Endothelial cell of umbilical vein (primary cell): Measurements from ENCODE around the gene ZNF124. TPM values are rescaled to one million over a fixed set of nuclear protein-coding genes. Genes with fewer than 3 reads are reported as not detected.

Experiments
- BruUV-seq: library from RNA; stranded (reverse); fragments of 400-500 nt; replicated peaks from 2 replicates; lab custom pipeline; 2021; lab: Mats Ljungman, UMichigan
- CTCF ChIA-PET: fragments of 300-600, 350-600 bp; sonication (Branson Sonifier 250); formaldehyde crosslinking; loops from one replicate; lab custom pipeline; 2021; ENCODE audit warnings: antibody characterized with exemption, inconsistent platforms; lab: Charles Lee
- POLR2A ChIA-PET: fragments of 300-600, 350-600 bp; sonication (Branson Sonifier 250); formaldehyde crosslinking; loops from one replicate; lab custom pipeline; 2021; ENCODE audit warnings: antibody characterized with exemption, inconsistent platforms; lab: Charles Lee
- DNase-seq: peaks from one replicate; pipeline ENCODE4 v3.0.0-alpha.2; 2011; ENCODE audit warnings: low read depth, low spot score
- FAIRE-seq: peaks from 2 replicates; lab custom pipeline; 2011; peaks lifted over from hg19 to GRCh38; lab: Jason Lieb, UNC
- H2AFZ ChIP-seq: 2 replicates; pipeline ENCODE4 v1.6.0; 2012; ENCODE audit warnings: low read depth, low read length, control low read depth, inconsistent platforms
- H3K27ac ChIP-seq: 2 replicates; pipeline ENCODE4 v1.5.1; 2011; ENCODE audit warnings: low read depth, mild to moderate bottlenecking, control low read depth, low read length, moderate library complexity; ENCODE audit not compliant: insufficient read depth
- H3K27me3 ChIP-seq, 2 experiments: 2 replicates each; pipeline versions ENCODE4 v1.6.0 to v1.6.1; 2011; ENCODE audit warnings: low read length in 2 of 2, mixed read lengths in 1 of 2; ENCODE audit not compliant: control insufficient read depth in 2 of 2, insufficient read depth in 2 of 2
- H3K36me3 ChIP-seq, 2 experiments: 2 replicates in 1 of 2; 3 replicates in 1 of 2; pipeline ENCODE4 v1.5.1; 2011; ENCODE audit warnings: low read length in 2 of 2, mild to moderate bottlenecking in 1 of 2, moderate library complexity in 1 of 2; ENCODE audit not compliant: control insufficient read depth in 2 of 2, insufficient read depth in 2 of 2; ENCODE audit errors: extremely low read depth in 1 of 2
- H3K4me1 ChIP-seq: 3 replicates; pipeline ENCODE4 v1.5.1; 2011; ENCODE audit warnings: mild to moderate bottlenecking, low read length; ENCODE audit not compliant: control insufficient read depth, insufficient read depth; ENCODE audit errors: extremely low read depth
- H3K4me2 ChIP-seq: 2 replicates; pipeline ENCODE4 v1.6.1; 2011; ENCODE audit warnings: low read length, control low read depth, mixed read lengths; ENCODE audit not compliant: insufficient read depth
- H3K4me3 ChIP-seq, 3 experiments: fragments of 200-600 bp in 1 of 3; sonication (generic), shearing (Covaris generic) in 1 of 3; replicated peaks in 1 of 3; 2 replicates each; pipeline ENCODE4 v1.5.1; 2011 to 2016; ENCODE audit warnings: control low read depth in 3 of 3, low read length in 3 of 3, mild to moderate bottlenecking in 2 of 3, inconsistent platforms in 1 of 3, low read depth in 1 of 3, moderate library complexity in 1 of 3; ENCODE audit not compliant: insufficient read depth in 1 of 3
- H3K79me2 ChIP-seq: 2 replicates; pipeline ENCODE4 v1.6.0; 2012; ENCODE audit warnings: low read length, inconsistent platforms; ENCODE audit not compliant: control insufficient read depth, insufficient read depth
- H3K9ac ChIP-seq: replicated peaks from 2 replicates; pipeline ENCODE3; 2011; ENCODE audit warnings: low read length, control low read depth; ENCODE audit not compliant: insufficient read depth; ENCODE audit errors: extremely low read depth
- H3K9me1 ChIP-seq: replicated peaks from 3 replicates; pipeline ENCODE4 v1.6.0; 2011; ENCODE audit warnings: mild to moderate bottlenecking, low read length; ENCODE audit not compliant: control insufficient read depth, insufficient read depth; ENCODE audit errors: extremely low read depth
- H3K9me3 ChIP-seq: replicated peaks from 2 replicates; pipeline ENCODE4 v1.5.1; 2012; ENCODE audit warnings: low read length, inconsistent platforms; ENCODE audit not compliant: control insufficient read depth, insufficient read depth
- H4K20me1 ChIP-seq: replicated peaks from 2 replicates; pipeline ENCODE3; 2011; ENCODE audit warnings: mild to moderate bottlenecking, low read length; ENCODE audit not compliant: control insufficient read depth, insufficient read depth; ENCODE audit errors: extremely low read depth
- EZH2 ChIP-seq: IDR thresholded peaks from 2 replicates; pipeline ENCODE4 v1.6.1; 2012; ENCODE audit warnings: borderline replicate concordance, low read depth, mild to moderate bottlenecking, moderate library complexity, low read length, inconsistent platforms; ENCODE audit not compliant: severe bottlenecking
- FOS ChIP-seq: IDR thresholded peaks from 2 replicates; pipeline ENCODE4 v1.6.1; 2011; ENCODE audit warnings: mild to moderate bottlenecking, low read length, moderate library complexity, borderline replicate concordance; ENCODE audit not compliant: insufficient read depth
- GATA2 ChIP-seq: IDR thresholded peaks from 2 replicates; pipeline ENCODE4 v1.7.0; 2011; ENCODE audit warnings: low read depth, mild to moderate bottlenecking, moderate library complexity, mixed read lengths, low read length; ENCODE audit not compliant: insufficient read length, insufficient read depth
- JUN ChIP-seq: IDR thresholded peaks from 2 replicates; pipeline ENCODE4 v1.6.1; 2011; ENCODE audit warnings: borderline replicate concordance, low read depth; ENCODE audit not compliant: insufficient read length, insufficient read depth
- MAX ChIP-seq: IDR thresholded peaks from 2 replicates; pipeline ENCODE4 v1.6.1; 2011; ENCODE audit not compliant: insufficient read depth, insufficient read length
- MYC ChIP-seq: IDR thresholded peaks from one replicate; pipeline ENCODE4 v1.6.1; 2011; ENCODE audit warnings: mild to moderate bottlenecking, low read depth, low read length
- POLR2A ChIP-seq: IDR thresholded peaks from 2 replicates; pipeline ENCODE4 v1.6.1; 2012; ENCODE audit warnings: low read depth, mild to moderate bottlenecking, control low read depth, low read length
- POLR2AphosphoS5 ChIP-seq: IDR thresholded peaks from 2 replicates; pipeline ENCODE4 v1.6.1; 2012; ENCODE audit warnings: low read depth, mild to moderate bottlenecking, control low read depth, low read length, moderate library complexity; ENCODE audit not compliant: insufficient read depth
- dilution Hi-C: fragments of 300-500 bp; cut with MboI; formaldehyde crosslinking; loops from one replicate; pipeline ENCODE4 v1.15.0; 2019; ENCODE audit warnings: low sequenced_read_pairs; ENCODE audit not compliant: extremely low pct_ligation_motif_present
- intact Hi-C: fragments of 100-400 bp; cut with micrococcal nuclease; formaldehyde crosslinking; loops from one replicate; pipeline ENCODE4 v1.10.0; 2022
- polyA plus RNA-seq, 4 experiments: library from polyadenylated mRNA; depleted of rRNA in 3 of 4; stranded (reverse) in 3 of 4; unstranded in 1 of 4; fragments of >200 nt; gene quantifications; 2 replicates each; pipeline versions ENCODE4 v1.2.1 to v1.2.3, GENCODE V29; 2011 to 2012; ENCODE audit warnings: missing spikeins in 1 of 4
- total RNA-seq: library from RNA; stranded (reverse); gene quantifications from 2 replicates; pipeline ENCODE4 v1.2.3, GENCODE V29; 2021
- TF ChIP-seq, protein P1 (sequence below), 2 donors: IDR thresholded peaks; 1 replicate in 1 of 2; 2 replicates in 1 of 2; pipeline ENCODE4 v1.5.1; 2011; ENCODE audit warnings: low read length in 2 of 2, mild to moderate bottlenecking in 2 of 2, moderate library complexity in 2 of 2, control low read depth in 1 of 2, inconsistent platforms in 1 of 2, low read depth in 1 of 2; ENCODE audit not compliant: insufficient read depth in 1 of 2; ENCODE audit errors: extremely low read depth in 1 of 2

ZNF124 gene
- total and polyA plus RNA-seq, 2 donors (not counting 3 experiments of a cell fraction or from before 2014, with no cell fraction given) = 3.5 to 25.6 TPM

GRCh38 chr1:247211339-247211738, 39.5 kb upstream of the ZNF124 start:
- H2AFZ ChIP-seq = no peak overlapping the region
- no TSS peak for BruUV-seq
- intact Hi-C loops = loop anchor here (5.0 to 10.0 kb wide), 3 partner anchors 109 to 277 kb away; partner anchors contain the start of genes AHCTF1, ZNF669 and ZNF695

More at GRCh38 chr1:247211339-247211738, 39.5 kb upstream of the ZNF124 start:
- Histone ChIP-seq H3K27me3 (peaks cover 0 to 22% of the 10 kb centered on the region in 2 experiments), H3K36me3 (peaks cover 0 to 2% of the 10 kb centered on the region in 2 experiments), H3K4me1 (peaks cover 10% of the 10 kb centered on the region), H4K20me1 (no peaks in the 10 kb centered on the region), H3K4me3 (no peak overlapping the region), H3K9ac (no peak overlapping the region), H3K79me2 (peaks cover 41% of the 10 kb centered on the region), H3K9me1 (no peaks in the 10 kb centered on the region), H3K4me2 (no peak overlapping the region), H3K9me3 (no peaks in the 10 kb centered on the region), H3K27ac (no peak overlapping the region)
- ChIA-PET CTCF (no interaction called here), POLR2A (no interaction called here)
- DNase-seq (no peak), FAIRE-seq (no peak)
- TF ChIP-seq MAX = no peak
- TF ChIP-seq GATA2 = no peak
- no peak for TF ChIP-seq POLR2A
- TF ChIP-seq MYC = no peak
- TF ChIP-seq JUN = no peak
- no peak for TF ChIP-seq FOS
- no peak for TF ChIP-seq EZH2
- TF ChIP-seq, protein P1, sequence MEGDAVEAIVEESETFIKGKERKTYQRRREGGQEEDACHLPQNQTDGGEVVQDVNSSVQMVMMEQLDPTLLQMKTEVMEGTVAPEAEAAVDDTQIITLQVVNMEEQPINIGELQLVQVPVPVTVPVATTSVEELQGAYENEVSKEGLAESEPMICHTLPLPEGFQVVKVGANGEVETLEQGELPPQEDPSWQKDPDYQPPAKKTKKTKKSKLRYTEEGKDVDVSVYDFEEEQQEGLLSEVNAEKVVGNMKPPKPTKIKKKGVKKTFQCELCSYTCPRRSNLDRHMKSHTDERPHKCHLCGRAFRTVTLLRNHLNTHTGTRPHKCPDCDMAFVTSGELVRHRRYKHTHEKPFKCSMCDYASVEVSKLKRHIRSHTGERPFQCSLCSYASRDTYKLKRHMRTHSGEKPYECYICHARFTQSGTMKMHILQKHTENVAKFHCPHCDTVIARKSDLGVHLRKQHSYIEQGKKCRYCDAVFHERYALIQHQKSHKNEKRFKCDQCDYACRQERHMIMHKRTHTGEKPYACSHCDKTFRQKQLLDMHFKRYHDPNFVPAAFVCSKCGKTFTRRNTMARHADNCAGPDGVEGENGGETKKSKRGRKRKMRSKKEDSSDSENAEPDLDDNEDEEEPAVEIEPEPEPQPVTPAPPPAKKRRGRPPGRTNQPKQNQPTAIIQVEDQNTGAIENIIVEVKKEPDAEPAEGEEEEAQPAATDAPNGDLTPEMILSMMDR (IDR thresholded peaks at IDR 0.05; ENCODE audit: extremely low read depth in 1 of 2, insufficient read depth in 1 of 2, low read depth in 1 of 2, low read length in 2 of 2) = no peak
- TF ChIP-seq POLR2AphosphoS5 = no peak
- dilution Hi-C loops = no loop called here
